Amniotic stem cell (primary cell): Measurements from ENCODE around the gene AGAP2.
"Not testable (repeated sequence)": the region's sequence is repeated elsewhere in the genome, so short reads cannot be mapped to it uniquely, and the experiment has no call there.

ENCODE experiments used
- DNase-seq: peaks from one replicate; lab custom pipeline; 2025; lab: John Stamatoyannopoulos, UW

The AGAP2 gene

DNA sequence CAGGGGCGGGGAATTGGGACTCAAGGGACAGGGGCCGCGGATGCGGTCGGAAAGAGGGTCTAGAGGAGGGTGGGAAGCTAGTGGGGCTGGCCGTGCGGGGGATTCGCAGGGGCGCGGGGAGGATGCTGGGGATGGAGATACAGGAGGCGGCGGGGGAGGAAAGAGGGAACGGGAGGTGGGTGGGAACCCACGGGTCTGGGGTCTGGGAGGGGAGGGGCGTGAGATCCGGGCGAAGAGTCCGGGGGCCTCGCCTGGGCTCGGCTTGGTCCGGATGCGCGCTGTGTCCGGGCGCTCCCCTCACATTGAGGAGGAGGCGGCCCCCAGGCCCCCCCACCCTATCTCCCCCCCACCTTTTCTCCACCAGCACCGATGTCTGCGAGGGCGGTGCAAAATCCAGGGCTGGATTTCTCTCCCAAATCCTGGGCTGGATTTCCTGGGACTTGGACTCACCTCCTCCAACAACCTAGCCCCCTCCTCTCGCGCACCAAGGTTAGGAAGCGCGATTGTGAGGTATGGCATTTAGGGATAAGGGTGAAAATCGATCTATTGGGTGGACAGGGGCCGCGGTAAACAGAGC is at the start of gene AGAP2:
Gene AGAP2, minus strand, starts transcription at position 82 of the 577 bp plus-strand sequence. CDS start 496 bp downstream, outside the sequence.
- no peak for DNase-seq

- no peak for DNase-seq
Observed at GRCh38 chr12:57783861-57784260, 45.3 kb upstream of the AGAP2 start.

- no peak for DNase-seq
Observed at GRCh38 chr12:57783466-57783801, 44.9 kb upstream of the AGAP2 start.

DNA sequence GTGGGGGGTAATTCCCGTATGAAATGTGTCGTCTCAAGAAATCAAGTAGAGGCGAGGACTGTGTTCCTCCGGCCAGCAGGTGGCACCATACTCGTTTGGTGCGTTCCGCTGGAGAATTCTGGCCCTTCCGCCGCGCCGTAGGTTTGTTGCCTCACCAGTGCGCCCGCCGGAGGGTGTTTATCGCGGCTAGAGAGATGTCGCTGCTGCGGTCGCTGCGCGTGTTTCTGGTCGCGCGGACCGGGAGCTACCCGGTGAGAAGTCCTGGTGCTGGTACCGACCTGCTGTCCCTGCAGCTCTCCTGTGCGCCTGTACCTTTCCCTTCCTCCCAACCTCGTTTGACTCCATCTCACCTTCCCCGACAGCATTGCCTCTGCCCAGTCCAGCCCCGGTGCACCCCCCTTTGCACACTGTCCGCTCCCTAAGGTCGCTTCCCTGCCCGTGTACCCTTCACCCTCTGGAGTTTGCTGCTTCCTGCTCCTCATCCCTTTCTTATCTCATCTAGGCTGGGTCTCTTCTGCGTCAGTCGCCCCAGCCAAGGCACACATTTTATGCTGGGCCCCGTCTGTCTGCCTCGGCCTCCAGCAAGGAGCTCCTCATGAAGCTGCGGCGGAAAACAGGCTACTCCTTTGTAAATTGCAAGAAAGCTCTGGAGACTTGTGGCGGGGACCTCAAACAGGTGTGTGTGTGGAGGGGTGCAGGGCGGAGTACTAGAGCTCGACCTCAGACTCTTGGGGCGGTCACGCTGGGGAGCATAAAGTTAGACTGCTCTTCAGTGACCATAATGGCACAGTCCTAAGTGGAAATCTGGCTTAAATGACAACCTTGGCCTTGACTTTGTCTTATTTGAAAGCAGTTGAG is 44.3 kb upstream of the AGAP2 start, which contains the start of gene TSFM:
Gene TSFM, plus strand, starts transcription at position 180 of the 858 bp plus-strand sequence. Its CDS starts 15 bp downstream, at position 195.
- DNase-seq, result peak; percentile 95

DNA sequence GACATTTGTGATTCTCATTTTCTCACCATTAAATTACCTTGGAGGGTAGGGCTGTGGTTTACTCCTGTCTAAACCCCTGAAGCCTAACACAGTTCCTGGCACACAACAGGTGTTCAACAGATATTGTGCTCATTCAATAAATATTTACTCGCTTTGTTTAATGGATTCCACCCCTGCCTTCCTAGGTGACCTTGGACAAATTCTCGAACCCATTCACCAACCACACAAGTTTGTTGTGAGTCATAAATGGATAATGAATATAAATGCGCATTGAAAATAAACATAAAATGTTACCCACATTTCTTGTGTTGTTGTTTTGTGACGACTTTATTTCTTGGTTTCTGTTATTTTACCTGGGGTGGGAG is 43.7 kb upstream of the AGAP2 start:
- DNase-seq, result no peak

DNA sequence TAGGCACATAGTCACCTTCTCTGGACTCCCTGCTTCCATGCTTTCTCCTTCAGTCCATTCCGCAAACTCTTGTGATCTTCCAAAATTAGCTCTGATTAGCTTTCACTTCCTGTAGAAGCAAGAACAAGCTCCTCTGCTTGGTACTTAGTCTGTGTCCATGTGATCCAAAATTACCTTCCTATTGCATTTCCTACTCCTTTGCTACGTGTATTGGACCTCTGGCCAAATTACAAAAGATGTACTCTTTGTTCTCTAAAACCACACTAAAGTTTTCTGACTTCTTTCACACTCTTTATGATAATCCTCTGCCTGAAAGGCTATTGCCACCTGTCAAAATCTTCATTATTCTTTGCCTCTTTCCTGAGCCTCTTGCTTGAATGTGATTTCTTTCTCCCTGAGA is 43.3 kb upstream of the AGAP2 start:
- DNase-seq, result no peak

GRCh38 chr12:57781244-57781643 is 42.7 kb upstream of the AGAP2 start:
- DNase-seq, result no peak

- DNase-seq, result no peak
Observed at GRCh38 chr12:57780284-57780897, 41.8 kb upstream of the AGAP2 start.

GRCh38 chr12:57779736-57780135 is 41.2 kb upstream of the AGAP2 start:
- DNase-seq, result no peak

DNA sequence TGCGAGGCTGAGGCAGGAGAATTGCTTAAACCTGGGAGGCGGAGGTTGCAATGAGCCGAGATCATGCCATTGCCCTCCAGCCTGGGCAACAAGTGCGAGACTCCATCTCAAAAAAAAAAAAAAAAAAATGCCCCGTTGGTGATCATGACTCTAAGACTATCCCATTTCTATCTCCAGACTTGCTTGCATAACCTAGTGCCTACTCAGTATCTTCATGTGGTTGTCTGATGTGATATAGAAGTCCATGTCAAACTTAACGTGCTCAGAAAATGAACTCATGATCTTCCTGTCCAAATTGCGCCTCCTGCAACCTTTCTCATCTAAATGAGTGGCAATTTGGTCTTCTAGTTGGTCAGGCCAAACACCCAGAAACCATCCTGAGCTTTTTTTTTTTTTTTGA is 39.4 kb upstream of the AGAP2 start:
- DNase-seq, result no peak

DNA sequence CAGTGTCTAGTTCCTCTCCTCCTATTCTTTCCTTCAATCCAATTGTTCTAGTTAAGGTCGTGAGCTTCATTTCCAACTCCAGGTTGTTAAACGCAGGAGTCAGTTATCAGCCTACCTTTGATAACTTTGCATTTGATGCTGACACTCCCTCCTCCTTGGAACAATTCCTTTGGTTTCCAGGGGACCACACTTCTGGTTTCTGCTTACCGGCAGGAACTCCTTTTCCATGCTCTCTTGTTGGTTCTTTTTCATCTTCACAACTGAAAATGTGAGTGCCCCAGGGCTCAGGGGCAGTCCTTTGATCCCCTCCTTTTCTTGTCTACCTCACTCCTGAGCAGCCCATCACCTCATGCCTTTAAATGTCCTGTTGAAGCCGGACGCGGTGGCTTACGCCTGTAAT is 38.8 kb upstream of the AGAP2 start:
- DNase-seq, result no peak

- no peak for DNase-seq
Observed at GRCh38 chr12:57776247-57776587, 37.7 kb upstream of the AGAP2 start.

- no peak for DNase-seq
Observed at GRCh38 chr12:57775563-57776246, 37.2 kb upstream of the AGAP2 start.

- no peak for DNase-seq
Observed at GRCh38 chr12:57775044-57775443, 36.5 kb upstream of the AGAP2 start.

DNA sequence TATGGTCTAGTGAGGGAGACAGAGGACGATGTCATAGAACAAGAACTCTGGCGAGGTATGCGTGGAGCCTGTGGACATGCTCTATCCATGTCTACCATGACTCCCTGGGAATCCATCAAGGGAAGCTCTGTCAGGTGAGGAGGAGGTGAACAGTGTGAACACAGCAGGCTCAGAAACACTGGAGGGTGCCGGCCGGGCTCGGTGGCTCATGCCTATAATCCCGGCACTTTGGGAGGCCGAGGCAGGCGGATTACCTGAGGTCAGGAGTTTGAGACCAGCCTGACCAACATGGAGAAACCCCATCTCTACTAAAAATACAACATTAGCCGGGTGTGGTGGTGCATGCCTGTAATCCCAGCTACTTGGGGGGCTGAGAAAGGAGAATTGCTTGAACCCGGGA is 36.1 kb upstream of the AGAP2 start:
- not testable (repeated sequence) for DNase-seq

DNA sequence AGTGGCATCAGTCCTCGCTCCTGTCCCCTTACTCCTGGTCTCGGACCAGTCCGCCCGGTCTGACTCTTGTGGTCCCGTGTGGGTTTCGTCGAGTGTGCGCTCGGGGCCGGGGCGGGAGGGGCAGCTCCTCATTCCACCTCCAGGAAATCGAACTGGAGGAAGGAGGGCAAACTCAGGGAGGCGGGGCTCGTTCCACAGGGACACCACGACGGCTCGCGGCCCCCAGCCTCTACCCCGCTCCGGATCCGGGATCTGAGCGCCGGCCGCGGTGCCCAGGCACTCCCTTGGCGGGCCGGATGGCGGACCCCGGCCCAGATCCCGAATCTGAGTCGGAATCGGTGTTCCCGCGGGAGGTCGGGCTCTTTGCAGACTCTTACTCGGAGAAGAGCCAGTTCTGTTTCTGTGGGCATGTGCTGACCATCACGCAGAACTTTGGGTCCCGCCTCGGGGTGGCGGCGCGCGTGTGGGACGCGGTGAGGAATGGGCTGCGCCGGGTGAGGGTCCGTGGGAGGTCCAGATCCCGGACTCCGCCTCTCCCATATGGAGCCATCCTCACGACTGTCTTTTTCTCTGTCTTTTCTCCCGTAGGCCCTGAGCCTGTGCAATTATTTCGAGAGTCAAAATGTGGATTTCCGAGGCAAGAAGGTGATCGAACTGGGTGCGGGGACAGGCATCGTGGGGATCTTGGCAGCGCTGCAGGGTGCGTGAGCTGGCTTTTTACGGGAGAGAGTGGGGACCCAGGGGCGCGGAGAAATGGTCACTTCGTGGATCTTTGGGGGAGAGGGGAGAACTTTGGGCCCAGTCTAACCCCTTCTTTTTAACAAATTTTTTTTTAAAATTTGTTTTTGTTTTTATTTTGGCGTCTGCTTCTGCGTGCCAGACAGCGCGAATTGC is 34.1 kb upstream of the AGAP2 start, which contains the start of gene EEF1AKMT3:
Gene EEF1AKMT3, plus strand, starts transcription at position 186 of the 894 bp plus-strand sequence. Its CDS starts 111 bp downstream, at position 297.
- DNase-seq, result peak; percentile 31

GRCh38 chr12:57771873-57772428 is 33.4 kb upstream of the AGAP2 start, which contains the start of gene METTL1:
TSS of gene METTL1 (minus strand) at chr12:57772105. CDS start at chr12:57772083, 22 bp downstream.
- peak; percentile 94 for DNase-seq

GRCh38 chr12:57771236-57771872 is 32.8 kb upstream of the AGAP2 start:
- peak; percentile 75 for DNase-seq

GRCh38 chr12:57770734-57771133 is 32.2 kb upstream of the AGAP2 start:
- DNase-seq, result no peak

DNA sequence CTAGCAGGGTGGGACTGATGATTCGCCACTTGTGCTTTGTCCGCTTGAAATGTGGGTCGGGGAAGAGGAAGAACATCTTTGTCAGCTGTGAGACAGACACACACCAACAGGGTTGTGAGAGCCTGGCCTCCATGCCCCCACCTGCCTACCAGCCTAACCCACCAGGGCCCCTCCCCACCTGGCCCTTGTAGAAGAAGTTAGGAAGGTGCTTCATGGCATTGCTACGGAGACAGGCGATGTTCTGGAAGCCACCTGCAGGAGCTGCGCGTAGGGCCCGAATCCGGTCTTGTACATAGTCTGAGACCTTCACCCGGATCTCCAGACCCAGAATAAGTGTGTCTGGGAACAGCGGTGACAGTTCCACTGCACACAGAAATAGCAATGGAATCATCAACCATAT is 31.1 kb upstream of the AGAP2 start:
- no peak for DNase-seq

DNA sequence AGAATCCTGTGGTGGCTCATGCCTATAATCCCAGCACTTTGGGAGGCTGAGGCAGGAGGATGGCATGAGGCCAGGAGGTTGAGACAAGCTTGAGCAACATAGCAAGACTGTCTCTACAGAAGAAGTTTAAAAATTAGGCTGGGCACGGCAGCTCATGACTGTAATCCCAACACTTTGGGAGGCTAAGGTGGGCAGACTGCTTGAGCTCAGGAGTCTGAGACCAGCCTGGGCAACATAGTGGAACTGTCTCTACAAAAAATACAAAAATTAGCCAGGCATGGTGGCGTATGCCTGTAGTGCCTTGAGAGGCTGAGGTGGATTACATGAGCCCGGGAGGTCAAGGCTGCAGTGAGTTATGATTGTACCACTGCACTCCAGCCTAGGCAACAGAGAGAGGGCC is 29.3 kb upstream of the AGAP2 start:
- no peak for DNase-seq
